Uterus (tissue), 2 donors: ENCODE results near the gene ZC3H14.

Experiments used
- CTCF ChIP-seq, 4 experiments: fragments of 200-600 bp in 2 of 4; fragments of 450-650 bp in 2 of 4; sonication (generic) in 2 of 4; IDR thresholded peaks; one replicate each; pipeline ENCODE4 v1.5.1; 2016 to 2019; ENCODE audit warnings: antibody characterized with exemption in 4 of 4, mild to moderate bottlenecking in 2 of 4, moderate library complexity in 1 of 4
- POLR2A ChIP-seq, 2 donors: fragments of 450-650 bp; IDR thresholded peaks; one replicate each; pipeline ENCODE4 v1.6.1; 2016; ENCODE audit warnings: antibody characterized with exemption in 2 of 2, mild to moderate bottlenecking in 1 of 2, moderate library complexity in 1 of 2

DNA sequence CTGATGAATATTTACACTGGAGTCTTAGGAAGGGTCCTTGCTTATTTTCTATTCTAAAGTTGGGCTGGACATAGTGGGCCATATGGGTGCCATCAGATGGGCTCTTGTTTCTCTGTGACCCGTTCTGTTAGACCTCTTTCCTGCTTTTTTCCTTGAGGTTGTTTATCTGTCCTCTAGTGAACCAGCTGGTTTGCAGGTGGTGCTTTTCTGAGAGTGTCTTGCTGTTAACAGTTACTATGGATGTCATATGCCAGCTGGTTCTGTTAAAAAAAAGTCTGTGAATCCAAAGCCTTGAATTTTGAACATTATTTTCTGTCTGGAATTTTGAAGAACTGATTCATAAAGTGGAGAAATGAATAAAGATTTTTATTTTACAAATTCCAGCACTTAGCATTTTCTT lies 29.2 kb downstream of the ZC3H14 start:
- no peak for TF ChIP-seq CTCF (IDR thresholded peaks at IDR 0.05)
- TF ChIP-seq POLR2A (IDR thresholded peaks at IDR 0.05): no peak
